Stimulated activated CD8-positive, alpha-beta memory T cell treated with anti-CD3 and anti-CD28 coated beads, Interleukin-2, amount 100 ng/mL, for 1 hour (primary cell): ENCODE results near the gene TSHZ2.
"Not testable (repeated sequence)": the region's sequence is repeated elsewhere in the genome, so short reads cannot be mapped to it uniquely, and the experiment has no call there.

Source experiments
- DNase-seq, 2 donors: peaks; one replicate each; pipeline ENCODE4 v3.0.0-alpha.2; 2020; ENCODE audit warnings: low read depth in 2 of 2

TSHZ2 gene

DNA sequence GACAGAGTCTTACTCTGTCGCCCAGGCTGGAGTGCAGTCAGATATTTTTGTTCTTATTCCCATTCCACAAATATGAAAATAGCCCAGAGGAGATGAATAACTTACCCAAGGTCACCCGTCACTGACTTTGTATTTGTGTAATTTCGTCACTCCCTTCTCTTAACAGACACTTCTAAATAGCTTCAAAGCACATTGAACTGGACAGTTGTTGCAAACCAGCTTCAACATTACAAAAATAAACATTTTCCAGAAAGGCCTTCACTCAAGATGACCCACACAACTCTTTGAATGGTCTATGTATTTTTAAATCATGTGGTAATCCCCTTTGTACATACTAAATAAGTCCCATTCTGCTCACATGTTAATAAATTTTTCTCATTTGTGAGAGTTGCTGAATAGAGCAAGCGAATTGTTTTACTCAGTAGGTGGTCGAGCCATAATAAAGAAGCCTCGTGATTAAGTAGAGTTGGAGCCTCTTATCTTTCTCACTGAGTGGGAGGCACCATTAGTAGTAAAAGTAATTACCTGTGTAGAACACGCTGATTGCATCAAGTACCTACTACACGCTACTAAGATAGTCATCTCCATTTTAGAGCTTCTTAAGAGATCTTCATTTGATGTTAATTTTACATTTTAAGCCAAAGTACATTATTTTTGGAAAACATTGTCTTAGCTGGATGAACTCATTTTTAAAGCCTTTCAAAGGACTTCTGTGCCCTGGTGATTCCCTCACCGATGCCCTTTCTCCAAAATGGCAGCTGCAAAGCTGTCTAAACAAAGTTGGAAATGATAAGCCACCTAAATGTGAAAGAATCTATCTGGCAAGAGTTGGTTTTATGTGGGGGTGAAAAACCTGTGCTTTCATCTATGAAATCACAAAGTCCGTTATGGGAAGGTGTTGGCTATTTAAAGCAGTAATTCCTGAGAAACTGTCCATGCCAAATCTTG, 110.0 kb downstream of the TSHZ2 start:
- no peak for DNase-seq

DNA sequence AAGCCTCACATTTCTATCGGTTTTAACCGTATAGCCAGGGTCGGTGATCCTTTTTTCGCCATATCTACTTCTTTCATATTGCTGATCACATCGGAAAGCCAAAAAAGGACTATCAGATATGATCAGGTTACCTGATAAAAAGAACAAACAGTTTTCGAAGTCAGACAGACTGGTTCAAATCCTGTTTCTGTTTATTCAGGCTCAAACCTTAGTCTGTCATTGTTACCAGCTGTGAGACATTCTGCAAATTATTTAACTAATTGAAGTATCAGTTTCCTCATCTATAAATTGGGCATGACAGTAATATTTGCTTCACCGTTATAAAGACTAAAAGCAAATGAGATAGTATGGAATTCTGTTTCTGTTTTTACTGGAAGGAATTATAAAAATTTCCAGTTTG, 111.3 kb downstream of the TSHZ2 start:
- no peak for DNase-seq

DNA sequence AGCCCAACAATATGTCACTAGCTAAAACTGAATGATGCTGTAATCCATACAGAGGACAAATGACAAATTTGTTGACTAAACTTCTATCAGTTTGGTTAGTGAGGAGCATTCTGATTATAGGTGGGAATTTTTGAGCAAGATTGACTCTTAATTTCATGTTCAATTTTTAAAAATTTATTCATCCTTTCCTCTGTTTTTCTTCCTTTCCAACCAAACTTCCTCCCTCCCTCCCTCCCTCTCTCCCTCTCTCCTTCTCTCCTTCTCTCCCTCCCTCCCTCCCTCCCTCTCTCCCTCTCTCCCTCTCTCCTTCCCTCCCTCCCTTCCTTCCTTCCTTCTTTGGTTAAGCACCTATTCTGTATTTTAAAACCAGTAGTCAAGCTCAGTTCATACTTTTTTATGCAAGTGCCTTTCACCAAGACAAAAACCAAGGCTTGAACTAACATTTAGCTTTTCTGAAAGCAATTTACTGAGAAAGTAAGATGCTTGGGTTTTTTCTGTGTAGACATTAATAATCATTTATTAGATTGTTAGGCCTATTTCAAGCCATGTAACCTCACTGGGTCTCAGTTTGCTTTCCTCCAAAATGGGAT, 112.3 kb downstream of the TSHZ2 start:
- DNase-seq, result no peak

DNA sequence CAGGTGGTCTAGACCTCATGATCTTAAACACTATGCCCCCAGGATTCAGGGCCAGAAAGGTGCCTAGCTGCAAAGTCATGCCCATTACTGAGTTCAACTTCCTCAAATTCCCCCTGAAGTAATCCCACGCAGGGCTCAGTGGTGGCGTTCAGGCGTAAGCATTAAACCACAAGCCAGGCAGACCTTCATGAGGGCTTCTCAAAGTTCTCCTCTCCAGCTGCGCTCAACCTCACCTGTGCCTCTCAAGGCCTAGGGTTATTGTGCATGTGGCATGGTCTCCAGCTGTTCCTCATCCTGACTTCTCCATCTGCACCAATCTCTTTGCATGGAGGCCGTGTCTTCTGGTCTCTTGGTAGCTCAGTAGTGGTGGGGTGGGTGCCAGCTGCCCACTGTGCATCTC, 113.6 kb downstream of the TSHZ2 start:
- no peak for DNase-seq

DNA sequence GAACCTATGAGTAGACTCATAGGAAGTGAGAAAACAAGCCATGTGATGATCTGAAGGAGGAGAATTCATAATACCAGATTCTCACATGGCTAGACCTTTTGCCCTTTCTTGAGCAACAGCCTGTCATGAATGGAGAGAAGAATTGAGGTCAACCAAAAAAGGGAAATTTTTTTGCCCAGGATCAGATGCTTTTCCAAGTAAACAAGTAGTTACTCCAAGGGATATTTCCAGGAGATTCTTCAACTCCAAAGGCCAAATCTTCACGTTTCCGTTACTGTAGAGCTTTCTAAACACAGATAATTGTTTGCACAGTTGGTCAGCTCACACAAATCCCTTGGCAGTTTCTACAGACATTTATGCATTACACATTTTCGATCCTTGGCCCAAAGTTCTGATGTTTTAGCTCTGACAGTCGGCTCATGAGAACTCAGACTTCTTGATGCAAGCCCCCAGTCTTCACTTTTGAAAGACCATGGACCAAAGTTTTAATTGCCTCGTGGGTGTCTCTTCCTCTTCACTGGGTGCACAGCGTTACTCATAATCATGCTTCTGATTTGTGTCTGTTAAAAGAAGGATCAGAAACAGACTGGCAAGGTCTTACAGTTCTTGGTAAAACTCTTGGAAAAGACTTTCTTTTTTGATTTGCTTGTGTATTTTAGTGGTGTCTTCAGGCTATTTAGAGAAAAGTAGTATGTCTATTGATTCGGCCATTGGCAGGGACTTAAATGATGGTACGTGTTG, 115.0 kb downstream of the TSHZ2 start:
- DNase-seq, result no peak

DNA sequence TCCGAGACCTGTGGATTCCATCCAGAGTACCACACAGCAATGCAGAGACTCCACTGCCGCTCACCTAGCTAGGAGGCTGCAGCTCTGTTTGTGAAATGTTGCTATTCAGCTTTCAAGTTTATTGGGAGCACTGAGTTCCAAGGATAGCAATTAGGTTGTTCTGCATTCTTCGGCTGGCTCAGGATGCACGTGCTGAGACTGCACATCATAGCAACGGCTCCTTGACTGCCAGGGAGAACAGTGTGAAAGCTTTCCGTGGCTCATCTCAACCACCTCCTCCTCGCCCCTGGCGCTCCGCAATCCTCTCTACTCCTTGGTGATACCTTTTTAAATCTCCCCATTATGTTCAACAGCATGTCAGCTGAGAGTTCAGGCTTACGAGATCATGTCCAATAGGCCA, 116.6 kb downstream of the TSHZ2 start:
- DNase-seq, result no peak

DNA sequence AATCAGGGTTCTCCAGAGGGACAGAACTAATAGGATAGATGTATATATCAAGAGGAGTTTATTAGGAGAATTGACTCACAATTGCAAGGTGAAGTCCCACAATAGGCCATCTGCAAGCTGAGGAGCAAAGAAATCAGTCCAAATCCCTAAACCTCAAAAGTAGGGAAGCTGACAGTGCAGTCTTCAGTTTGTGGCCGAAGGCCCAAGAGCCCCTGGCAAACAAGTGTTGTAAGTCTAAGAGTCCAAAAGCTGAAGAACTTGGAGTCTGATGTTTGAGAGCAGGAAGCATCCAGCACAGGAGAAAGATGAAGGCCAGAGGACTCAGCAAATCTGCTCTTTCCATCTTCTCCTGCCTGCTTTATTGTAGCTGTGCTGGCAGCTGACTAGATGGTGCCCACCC, 117.7 kb downstream of the TSHZ2 start:
- DNase-seq, result not testable (repeated sequence)

DNA sequence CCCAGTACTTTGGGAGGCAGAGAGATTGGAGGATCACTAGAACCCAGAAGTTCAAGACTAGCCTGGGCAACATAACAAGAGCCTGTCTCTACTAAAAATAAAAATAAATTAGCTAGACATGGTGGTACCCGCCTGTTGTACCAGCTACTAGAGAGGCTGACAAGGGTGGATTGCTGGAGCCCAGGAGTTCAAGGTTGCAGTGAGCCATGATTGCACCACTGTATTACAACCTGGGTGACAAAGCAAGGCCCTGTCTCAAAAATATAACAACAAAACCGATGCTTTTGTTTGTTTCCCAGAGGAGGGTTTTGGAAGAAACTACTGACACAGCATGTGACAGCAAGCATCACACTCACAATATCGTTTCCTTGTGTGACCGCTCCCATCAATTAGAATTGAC, 119.6 kb downstream of the TSHZ2 start:
- DNase-seq, result no peak

DNA sequence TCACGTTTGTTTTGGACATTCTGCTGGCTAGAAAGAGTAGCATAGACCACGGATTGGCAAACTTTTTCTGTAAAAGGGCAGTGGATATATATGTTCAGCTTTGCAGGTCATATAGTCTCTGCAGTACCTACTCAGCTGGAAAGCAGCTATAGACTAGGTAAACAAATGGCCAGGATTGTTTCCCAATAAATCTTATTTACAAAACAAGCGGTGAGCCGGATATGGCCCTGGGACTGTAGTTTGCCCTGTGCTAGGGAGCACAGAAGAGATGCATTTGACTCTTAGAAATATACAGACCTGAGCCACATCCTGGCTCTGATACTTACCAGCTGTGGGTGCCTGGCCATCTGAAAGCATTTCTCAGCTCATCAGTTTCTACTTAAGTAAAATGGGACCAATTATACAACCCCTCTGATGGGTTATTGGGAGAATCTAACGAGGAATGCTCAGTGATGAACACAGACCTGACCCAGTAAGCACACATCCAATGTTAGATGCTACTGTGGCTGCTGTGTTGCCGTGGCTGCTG, 120.7 kb downstream of the TSHZ2 start:
- no peak for DNase-seq

DNA sequence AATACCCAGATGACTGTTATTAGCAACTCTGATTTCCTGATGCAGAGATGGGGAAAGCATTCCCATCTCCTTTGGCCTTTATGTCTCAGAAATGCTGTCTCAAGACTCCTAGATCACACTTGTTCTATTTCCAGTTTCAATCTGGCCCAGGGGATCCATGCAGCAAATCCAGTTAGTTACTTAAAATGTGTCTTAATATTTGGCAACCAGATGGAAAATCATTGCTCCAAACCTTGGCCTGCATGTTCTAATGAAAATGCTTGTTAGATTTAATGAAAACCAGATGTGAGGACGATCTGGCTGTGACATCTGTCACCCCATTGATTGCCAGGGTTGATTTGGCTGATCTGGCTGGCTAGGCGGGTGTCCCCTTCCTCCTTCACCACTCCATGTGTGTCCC, 125.2 kb downstream of the TSHZ2 start:
- DNase-seq, result no peak

DNA sequence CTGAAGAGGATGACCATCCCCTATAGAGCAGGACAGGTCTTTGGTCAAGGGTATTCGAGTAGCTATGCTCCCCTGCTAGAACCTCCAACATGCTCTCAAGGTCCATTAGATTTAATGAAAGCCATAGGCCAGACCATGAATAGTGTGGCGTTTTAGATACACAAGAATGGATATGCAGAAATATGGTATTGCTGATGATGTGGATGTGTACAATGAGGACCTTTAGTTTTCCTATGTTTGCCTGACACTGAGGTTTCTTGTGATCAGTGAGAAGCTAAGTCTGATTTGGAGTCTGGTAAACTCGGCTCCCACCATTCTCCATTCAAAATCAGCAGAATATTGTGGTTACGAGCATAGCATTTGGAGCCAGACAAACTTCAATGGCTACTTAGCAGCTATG, 125.6 kb downstream of the TSHZ2 start:
- no peak for DNase-seq

DNA sequence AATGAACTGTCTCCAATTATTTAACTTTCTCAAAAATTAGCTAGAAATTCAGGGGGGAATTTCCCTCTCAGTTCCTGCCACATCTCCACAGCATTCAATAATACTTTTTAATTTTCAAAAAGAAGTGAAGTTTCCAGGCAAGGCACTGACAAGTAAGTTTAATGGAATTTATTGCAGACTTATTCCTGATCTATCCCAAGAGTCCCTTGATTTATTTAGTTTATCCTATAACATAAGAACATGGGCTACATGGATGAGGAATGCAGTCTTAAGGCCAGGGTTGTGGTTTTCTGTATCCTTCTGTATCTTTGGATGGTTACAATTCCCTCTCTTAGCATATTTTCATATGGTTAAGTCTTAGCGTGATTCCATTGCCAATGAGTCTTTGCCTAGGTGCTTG, 126.5 kb downstream of the TSHZ2 start:
- DNase-seq, result no peak

DNA sequence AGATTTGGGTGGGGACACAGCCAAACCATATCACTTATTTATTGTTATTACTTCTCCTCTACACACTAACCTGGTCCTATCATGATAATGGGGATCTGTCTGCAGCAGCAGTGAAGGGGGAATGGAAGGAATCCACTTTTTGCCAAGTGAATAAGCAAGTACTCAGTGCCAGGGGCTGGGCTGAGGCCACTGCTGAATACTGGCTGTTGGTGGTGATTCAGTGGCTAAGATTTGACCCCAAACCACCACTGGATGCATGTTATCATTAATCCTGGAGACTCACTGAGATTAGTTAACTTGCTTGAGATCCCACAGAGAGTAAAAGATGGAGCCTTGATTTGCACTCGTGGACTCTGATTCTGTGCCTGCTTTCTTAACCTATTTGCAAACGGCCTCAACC, 127.7 kb downstream of the TSHZ2 start:
- no peak for DNase-seq

DNA sequence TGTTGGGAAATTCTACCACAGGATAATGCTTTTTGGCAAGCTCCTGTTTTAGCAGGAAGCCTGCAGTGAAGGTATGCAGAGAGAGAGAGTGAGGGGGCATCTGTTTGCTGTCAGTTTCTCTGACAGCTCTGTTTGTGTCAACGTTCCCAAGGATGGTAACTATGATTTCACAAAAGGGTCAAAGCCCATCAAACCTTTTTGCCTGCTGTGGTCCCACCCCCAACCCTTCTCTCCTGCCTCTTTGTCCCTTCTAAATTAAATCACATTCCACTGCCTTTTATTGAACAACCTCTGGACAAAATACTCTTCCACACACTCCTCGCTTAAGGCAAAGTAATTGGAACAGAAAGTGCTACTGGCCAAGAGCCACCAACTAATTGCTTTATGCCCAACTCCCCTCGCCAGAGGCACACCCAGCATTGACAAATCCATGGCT, 128.3 kb downstream of the TSHZ2 start:
- DNase-seq, result no peak

DNA sequence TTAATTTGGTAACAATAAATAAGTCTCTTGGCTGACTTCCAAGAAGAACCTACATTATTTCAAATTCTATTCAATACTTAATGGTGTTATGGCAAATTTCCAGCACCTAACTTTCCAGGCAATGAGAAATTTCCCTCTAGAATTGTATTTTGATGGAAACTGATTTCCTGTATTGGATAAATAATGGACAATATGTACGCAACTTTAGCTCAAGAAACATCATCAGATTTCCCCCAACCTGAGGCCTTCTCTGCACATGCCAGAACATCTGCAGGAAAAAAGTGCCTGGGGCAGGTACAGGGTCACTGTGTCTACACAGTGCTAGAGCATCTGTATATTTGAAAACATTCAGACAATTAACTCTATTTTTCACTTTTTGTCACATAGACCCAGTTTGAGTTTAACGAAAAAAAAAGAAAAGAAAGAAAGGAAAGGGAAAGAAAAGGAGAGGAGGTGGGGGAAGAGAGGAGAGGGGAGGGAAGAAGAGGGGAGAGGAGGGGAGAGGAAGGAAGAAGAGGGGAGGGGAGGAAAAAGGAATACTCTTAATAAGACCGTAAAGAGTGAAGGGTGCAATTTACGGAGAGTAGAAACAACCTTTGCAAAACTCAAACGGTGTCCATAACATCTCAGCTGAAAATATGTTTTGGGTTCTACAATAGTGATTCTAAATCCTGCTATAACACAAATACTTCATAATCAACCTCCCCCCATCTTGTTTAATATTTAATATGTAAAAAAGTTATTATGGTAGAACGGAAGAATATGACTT, 130.0 kb downstream of the TSHZ2 start:
- DNase-seq, result no peak

DNA sequence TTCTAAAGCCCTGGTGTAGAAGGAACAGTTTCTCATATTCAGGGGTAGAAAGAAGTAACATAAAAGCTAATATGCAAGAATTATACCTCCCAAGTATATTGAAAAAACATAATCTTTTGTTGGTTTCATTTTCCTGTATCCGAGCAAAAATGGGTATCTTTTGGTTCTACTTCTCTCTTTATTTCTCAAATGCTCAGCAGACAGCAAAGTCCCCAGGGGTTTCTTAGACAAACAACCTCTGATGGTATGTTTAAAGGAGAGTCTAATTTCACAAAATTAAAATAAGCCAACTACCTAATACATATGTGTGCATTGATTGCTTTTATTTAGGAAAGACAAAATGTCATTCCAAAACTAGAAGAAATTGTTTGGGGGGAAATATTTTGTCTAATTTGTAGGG, 131.0 kb downstream of the TSHZ2 start:
- no peak for DNase-seq

DNA sequence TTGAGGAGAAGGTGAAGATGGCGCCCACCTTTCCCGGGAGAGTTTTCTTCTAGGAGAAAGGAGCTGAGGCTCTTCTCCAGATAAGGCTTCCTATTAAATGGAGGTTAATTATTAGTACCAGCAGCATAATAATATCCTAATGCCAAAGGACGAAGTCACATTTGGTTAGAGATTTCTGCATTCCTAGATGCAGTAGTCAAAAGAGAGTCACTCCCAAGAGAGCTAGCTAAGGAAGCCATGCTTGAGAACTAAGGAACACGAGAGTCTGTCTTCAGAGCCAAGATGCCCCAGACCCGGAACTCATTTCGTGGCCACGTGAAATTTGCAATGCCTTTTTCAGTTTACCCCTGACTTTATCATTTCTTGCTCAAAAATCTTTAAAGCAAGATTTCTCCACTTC, 132.7 kb downstream of the TSHZ2 start:
- no peak for DNase-seq

DNA sequence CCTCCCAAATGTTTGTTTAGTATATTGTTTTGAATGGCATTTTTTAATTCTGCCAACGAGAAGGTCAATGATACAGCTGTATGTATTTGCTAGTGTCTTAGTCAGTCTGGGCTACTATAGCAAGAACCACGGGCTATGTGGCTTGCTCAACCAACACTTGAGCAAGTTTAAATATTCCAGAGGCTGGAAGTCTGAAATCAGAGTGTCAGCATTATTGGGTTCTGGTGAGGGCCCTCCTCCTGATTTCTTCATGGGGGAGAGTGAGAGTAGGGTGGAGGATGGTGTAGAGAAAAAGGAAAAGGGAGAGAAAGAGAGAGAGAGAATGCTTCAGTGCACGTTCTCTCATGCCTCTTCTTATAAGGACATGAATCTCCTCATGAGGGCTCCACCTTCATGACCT, 144.6 kb downstream of the TSHZ2 start:
- DNase-seq, result no peak

DNA sequence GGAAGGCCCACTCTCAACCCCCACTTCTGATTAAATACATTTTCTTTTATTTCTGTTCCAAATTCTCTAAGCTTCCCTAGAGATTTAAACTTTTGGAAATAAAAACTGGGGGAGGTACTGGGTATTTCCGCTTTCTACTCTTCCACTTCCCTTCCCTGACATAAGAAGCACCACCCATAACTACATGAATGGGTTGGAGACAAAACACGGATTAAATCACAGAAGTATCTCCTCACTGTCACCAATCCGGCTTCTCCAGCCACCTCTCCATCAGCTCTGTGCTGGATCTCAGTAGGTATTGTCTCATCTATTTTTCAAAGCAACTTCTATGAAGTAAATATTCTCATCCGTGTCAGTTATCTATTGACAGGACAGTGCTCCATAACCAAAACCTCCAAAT, 150.7 kb downstream of the TSHZ2 start:
- no peak for DNase-seq

DNA sequence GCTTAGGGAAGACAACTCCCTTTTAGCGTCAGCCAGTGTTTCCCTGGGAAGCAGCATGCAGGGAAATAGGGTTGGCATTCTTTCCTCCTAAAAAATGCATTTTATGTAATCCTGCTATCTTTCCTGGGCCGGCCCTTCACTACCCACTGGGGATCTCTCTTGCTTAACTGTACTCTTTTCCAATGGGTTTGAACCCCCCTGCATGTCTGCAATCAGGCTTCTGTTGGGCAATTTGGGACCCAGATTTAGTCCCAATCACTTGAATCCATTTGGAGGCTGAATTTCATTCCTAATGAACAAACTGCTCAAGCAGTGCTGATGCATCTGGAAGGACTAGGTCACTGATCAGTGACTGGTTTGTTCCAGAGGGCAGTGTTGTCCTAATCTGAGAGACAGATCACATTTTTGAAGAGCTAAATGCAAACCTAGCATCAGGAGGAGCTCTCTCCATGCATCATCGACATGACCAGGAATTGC, 152.0 kb downstream of the TSHZ2 start:
- no peak for DNase-seq

DNA sequence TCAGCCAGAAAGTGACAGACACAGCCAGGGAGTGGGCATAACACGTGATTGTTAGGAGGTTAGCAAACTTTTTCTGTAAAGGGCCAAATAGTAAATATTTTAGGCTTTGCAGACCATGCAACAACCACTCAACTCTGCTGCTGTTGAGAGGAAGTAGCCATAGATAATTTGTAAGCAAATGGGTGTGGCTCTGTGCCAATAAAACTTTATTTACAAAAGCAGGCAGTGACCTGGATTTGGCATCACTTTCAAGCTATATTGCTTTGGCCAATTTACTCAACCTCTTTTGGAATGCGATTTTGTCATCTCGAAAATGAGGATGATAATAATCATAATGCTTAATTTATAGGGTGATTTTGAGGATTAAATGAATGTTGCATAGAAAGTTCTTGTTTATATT, 152.6 kb downstream of the TSHZ2 start:
- no peak for DNase-seq

DNA sequence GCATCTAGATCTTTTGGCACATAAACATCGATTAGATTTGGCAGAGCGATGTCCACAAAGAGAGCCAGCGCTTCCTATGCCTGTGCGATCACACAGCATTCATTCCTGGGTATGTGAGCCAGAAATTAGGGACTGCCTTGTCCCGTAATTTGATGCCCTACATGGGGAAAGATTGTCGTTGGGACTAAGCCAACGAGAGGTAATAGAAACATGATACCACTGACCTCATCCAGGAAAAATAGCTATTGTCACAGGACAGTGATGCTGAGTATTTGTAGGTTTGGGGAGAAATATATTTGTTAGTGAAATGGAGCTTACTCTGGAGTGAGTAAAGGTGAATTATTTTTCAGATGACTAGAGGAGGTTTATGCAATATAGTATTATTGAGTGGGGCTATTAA, 154.0 kb downstream of the TSHZ2 start:
- no peak for DNase-seq
